Keratinocyte (primary cell): ENCODE data around the gene CATSPERZ.

Source experiments
- EZH2 ChIP-seq: IDR thresholded peaks from one replicate; pipeline ENCODE4 v1.6.1; 2012; ENCODE audit warnings: inconsistent platforms, mild to moderate bottlenecking, low read length, moderate library complexity
- TF ChIP-seq, protein P1 (sequence below), 3 experiments: IDR thresholded peaks in 1 of 3; conservative IDR thresholded peaks in 1 of 3; optimal IDR thresholded peaks in 1 of 3; 2 replicates in 2 of 3; 3 replicates in 1 of 3; pipeline versions ENCODE3 to v1.5.1; 2011; ENCODE audit warnings: low read length in 3 of 3, mild to moderate bottlenecking in 3 of 3, moderate library complexity in 2 of 3, control low read depth in 1 of 3, inconsistent platforms in 1 of 3; ENCODE audit not compliant: insufficient read depth in 2 of 3; ENCODE audit errors: extremely low read depth in 1 of 3

DNA sequence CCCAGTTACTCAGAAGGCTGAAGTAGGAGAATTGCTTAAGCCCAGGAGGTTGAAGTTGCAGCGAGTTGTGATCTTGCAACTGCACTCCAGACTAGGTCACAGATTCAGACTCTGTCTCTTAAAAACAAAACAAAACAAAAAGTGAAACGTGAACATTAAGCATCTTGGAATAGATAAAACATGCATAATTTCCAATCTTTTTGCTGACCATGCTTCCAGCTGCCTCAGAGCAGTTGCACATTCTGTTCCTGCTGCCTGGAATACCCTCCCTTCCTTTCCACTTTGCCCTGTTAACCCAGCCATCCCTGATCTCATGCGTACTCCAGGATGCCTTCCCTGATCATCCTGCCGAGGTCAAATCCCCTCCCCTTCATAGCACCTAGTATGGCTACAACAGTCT, 39.1 kb downstream of the CATSPERZ start:
- TF ChIP-seq, protein P1, sequence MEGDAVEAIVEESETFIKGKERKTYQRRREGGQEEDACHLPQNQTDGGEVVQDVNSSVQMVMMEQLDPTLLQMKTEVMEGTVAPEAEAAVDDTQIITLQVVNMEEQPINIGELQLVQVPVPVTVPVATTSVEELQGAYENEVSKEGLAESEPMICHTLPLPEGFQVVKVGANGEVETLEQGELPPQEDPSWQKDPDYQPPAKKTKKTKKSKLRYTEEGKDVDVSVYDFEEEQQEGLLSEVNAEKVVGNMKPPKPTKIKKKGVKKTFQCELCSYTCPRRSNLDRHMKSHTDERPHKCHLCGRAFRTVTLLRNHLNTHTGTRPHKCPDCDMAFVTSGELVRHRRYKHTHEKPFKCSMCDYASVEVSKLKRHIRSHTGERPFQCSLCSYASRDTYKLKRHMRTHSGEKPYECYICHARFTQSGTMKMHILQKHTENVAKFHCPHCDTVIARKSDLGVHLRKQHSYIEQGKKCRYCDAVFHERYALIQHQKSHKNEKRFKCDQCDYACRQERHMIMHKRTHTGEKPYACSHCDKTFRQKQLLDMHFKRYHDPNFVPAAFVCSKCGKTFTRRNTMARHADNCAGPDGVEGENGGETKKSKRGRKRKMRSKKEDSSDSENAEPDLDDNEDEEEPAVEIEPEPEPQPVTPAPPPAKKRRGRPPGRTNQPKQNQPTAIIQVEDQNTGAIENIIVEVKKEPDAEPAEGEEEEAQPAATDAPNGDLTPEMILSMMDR (optimal IDR thresholded peaks at IDR 0.05 in 1 of 3, IDR thresholded peaks at IDR 0.05 in 1 of 3, conservative IDR thresholded peaks at IDR 0.05 in 1 of 3; ENCODE audit: extremely low read depth in 1 of 3, insufficient read depth in 2 of 3, low read length in 3 of 3) = no peak
- no peak for TF ChIP-seq EZH2
